Gastrocnemius medialis (tissue), 4 donors: ENCODE data around the gene AKR1C1.

Experiments used
- POLR2A ChIP-seq, 2 donors: fragments of 450-650 bp; IDR thresholded peaks; one replicate each; pipeline ENCODE4 v1.6.1; 2017; ENCODE audit warnings: antibody characterized with exemption in 2 of 2, mild to moderate bottlenecking in 2 of 2, moderate library complexity in 2 of 2
- TF ChIP-seq, protein P1 (sequence below), 5 experiments: fragments of 450-650 bp in 3 of 5; fragments of 200-600 bp in 2 of 5; sonication (generic) in 2 of 5; IDR thresholded peaks in 4 of 5; conservative IDR thresholded peaks in 1 of 5; 1 replicate in 4 of 5; 2 replicates in 1 of 5; pipeline ENCODE4 v1.5.1; 2016 to 2019; ENCODE audit warnings: antibody characterized with exemption in 5 of 5, mild to moderate bottlenecking in 3 of 5, moderate library complexity in 3 of 5

- TF ChIP-seq POLR2A (IDR thresholded peaks at IDR 0.05), result no peak
- TF ChIP-seq, protein P1, sequence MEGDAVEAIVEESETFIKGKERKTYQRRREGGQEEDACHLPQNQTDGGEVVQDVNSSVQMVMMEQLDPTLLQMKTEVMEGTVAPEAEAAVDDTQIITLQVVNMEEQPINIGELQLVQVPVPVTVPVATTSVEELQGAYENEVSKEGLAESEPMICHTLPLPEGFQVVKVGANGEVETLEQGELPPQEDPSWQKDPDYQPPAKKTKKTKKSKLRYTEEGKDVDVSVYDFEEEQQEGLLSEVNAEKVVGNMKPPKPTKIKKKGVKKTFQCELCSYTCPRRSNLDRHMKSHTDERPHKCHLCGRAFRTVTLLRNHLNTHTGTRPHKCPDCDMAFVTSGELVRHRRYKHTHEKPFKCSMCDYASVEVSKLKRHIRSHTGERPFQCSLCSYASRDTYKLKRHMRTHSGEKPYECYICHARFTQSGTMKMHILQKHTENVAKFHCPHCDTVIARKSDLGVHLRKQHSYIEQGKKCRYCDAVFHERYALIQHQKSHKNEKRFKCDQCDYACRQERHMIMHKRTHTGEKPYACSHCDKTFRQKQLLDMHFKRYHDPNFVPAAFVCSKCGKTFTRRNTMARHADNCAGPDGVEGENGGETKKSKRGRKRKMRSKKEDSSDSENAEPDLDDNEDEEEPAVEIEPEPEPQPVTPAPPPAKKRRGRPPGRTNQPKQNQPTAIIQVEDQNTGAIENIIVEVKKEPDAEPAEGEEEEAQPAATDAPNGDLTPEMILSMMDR (IDR thresholded peaks at IDR 0.05 in 4 of 5, conservative IDR thresholded peaks at IDR 0.05 in 1 of 5), result no peak
Observed at GRCh38 chr10:5023177-5023805, 60.1 kb downstream of the AKR1C1 start.
